ENCODE results near the gene UFD1. TPM values are rescaled to one million over a fixed set of nuclear protein-coding genes. Genes with fewer than 3 reads are reported as not detected.

Gene UFD1
- total and polyA plus RNA-seq, 9 of the 15 experiments (the other 6 are each of a cell fraction or from before 2014, with no cell fraction given), result 238 to 645 (median 363) TPM

GRCh38 chr22:19492504-19493174 lies 13.6 kb upstream of the UFD1 start (continued):
- TF ChIP-seq, protein P1, sequence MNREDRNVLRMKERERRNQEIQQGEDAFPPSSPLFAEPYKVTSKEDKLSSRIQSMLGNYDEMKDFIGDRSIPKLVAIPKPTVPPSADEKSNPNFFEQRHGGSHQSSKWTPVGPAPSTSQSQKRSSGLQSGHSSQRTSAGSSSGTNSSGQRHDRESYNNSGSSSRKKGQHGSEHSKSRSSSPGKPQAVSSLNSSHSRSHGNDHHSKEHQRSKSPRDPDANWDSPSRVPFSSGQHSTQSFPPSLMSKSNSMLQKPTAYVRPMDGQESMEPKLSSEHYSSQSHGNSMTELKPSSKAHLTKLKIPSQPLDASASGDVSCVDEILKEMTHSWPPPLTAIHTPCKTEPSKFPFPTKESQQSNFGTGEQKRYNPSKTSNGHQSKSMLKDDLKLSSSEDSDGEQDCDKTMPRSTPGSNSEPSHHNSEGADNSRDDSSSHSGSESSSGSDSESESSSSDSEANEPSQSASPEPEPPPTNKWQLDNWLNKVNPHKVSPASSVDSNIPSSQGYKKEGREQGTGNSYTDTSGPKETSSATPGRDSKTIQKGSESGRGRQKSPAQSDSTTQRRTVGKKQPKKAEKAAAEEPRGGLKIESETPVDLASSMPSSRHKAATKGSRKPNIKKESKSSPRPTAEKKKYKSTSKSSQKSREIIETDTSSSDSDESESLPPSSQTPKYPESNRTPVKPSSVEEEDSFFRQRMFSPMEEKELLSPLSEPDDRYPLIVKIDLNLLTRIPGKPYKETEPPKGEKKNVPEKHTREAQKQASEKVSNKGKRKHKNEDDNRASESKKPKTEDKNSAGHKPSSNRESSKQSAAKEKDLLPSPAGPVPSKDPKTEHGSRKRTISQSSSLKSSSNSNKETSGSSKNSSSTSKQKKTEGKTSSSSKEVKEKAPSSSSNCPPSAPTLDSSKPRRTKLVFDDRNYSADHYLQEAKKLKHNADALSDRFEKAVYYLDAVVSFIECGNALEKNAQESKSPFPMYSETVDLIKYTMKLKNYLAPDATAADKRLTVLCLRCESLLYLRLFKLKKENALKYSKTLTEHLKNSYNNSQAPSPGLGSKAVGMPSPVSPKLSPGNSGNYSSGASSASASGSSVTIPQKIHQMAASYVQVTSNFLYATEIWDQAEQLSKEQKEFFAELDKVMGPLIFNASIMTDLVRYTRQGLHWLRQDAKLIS (CRISPR knock-in tag; IDR thresholded peaks at IDR 0.05), result 0 out of 2 replicates have a peak, but pooled peaks have one; percentile 46
- no peak for TF ChIP-seq CHD2 (IDR thresholded peaks at IDR 0.05; ENCODE audit: low read depth, low read length)
- TF ChIP-seq MEIS2 (IDR thresholded peaks at IDR 0.05; ENCODE audit: partially characterized antibody), result no peak
- no peak for TF ChIP-seq EP300 (IDR thresholded peaks at IDR 0.05; ENCODE audit: low read length)
- TF ChIP-seq, protein P2, sequence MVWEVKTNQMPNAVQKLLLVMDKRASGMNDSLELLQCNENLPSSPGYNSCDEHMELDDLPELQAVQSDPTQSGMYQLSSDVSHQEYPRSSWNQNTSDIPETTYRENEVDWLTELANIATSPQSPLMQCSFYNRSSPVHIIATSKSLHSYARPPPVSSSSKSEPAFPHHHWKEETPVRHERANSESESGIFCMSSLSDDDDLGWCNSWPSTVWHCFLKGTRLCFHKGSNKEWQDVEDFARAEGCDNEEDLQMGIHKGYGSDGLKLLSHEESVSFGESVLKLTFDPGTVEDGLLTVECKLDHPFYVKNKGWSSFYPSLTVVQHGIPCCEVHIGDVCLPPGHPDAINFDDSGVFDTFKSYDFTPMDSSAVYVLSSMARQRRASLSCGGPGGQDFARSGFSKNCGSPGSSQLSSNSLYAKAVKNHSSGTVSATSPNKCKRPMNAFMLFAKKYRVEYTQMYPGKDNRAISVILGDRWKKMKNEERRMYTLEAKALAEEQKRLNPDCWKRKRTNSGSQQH (CRISPR knock-in tag; IDR thresholded peaks at IDR 0.05), result no peak
- no peak for TF ChIP-seq ZC3H11A (IDR thresholded peaks at IDR 0.05; ENCODE audit: low read depth, low read length)
- TF ChIP-seq KLF10 (CRISPR knock-in tag; IDR thresholded peaks at IDR 0.05), result no peak
- TF ChIP-seq NELFE (IDR thresholded peaks at IDR 0.05; ENCODE audit: insufficient read depth, insufficient read length), result no peak
- TF ChIP-seq DACH1 (IDR thresholded peaks at IDR 0.05; ENCODE audit: partially characterized antibody), result no peak
- no peak for TF ChIP-seq ERF (CRISPR knock-in tag; IDR thresholded peaks at IDR 0.05)
- TF ChIP-seq SREBF2 (CRISPR knock-in tag; IDR thresholded peaks at IDR 0.05), result no peak
- TF ChIP-seq SPI1 (IDR thresholded peaks at IDR 0.05; ENCODE audit: borderline replicate concordance, low read depth, low read length), result peak; percentile 0; the same call in 1 of the 2 replicates
- no peak for TF ChIP-seq ZNF324 (CRISPR knock-in tag; IDR thresholded peaks at IDR 0.05)
- TF ChIP-seq BCL6 (CRISPR knock-in tag; IDR thresholded peaks at IDR 0.05), result no peak
- no peak for TF ChIP-seq ATF4 (CRISPR knock-in tag; IDR thresholded peaks at IDR 0.05)
- TF ChIP-seq ELK3 (CRISPR knock-in tag; IDR thresholded peaks at IDR 0.05), result no peak
- peak; percentile 16 for TF ChIP-seq ZNF699 (CRISPR knock-in tag; IDR thresholded peaks at IDR 0.05; ENCODE audit: insufficient replicate concordance)
- TF ChIP-seq PRPF4 (IDR thresholded peaks at IDR 0.05; ENCODE audit: insufficient read depth, low read depth, low read length, poor library complexity, severe bottlenecking), result no peak
- TF ChIP-seq ZNF408 (CRISPR knock-in tag; IDR thresholded peaks at IDR 0.05; ENCODE audit: low read depth), result no peak
- no peak for TF ChIP-seq IRF2 (CRISPR knock-in tag; IDR thresholded peaks at IDR 0.05)
- no peak for TF ChIP-seq ZNF347 (CRISPR knock-in tag; IDR thresholded peaks at IDR 0.05; ENCODE audit: low read depth)
- TF ChIP-seq KDM1A (IDR thresholded peaks at IDR 0.05), result no peak
- no peak for TF ChIP-seq HLTF (IDR thresholded peaks at IDR 0.05)
